PC-9 (cell line): ENCODE results near the gene CCDC91. TPM values are rescaled to one million over a fixed set of nuclear protein-coding genes. Genes with fewer than 3 reads are reported as not detected.

Experiments used
- BruUV-seq: library from RNA; stranded (reverse); fragments of 400-500 nt; replicated peaks from 2 replicates; lab custom pipeline; 2021; lab: Mats Ljungman, UMichigan
- CTCF ChIA-PET: fragments of 300-600 bp; sonication (Branson Sonifier 250); formaldehyde crosslinking; loops from one replicate; lab custom pipeline; 2022; ENCODE audit warnings: antibody characterized with exemption; lab: Charles Lee
- POLR2A ChIA-PET: fragments of 300-600 bp; sonication (Branson Sonifier 250); formaldehyde crosslinking; loops from one replicate; lab custom pipeline; 2022; ENCODE audit warnings: antibody characterized with exemption; ENCODE audit not compliant: unreplicated experiment; lab: Charles Lee
- DNase-seq, 2 experiments: peaks; one replicate each; pipeline versions ENCODE4 v3.0.0 to v3.0.0-alpha.2; 2015 to 2022; ENCODE audit warnings: mixed read lengths in 1 of 2
- H2AFZ ChIP-seq: fragments of 200-600 bp; sonication (generic); 2 replicates; pipeline ENCODE4 v1.8.1; 2017; ENCODE audit warnings: antibody characterized with exemption
- H3F3A ChIP-seq: fragments of 200-600 bp; sonication (generic); 2 replicates; pipeline ENCODE4 v1.8.1; 2017; ENCODE audit warnings: antibody characterized with exemption, mild to moderate bottlenecking, low read depth; ENCODE audit not compliant: insufficient read depth
- H3K27ac ChIP-seq: fragments of 200-600 bp; sonication (generic); 2 replicates; pipeline ENCODE4 v1.6.1; 2016; ENCODE audit warnings: mixed run types
- H3K27me3 ChIP-seq: fragments of 200-600 bp; sonication (generic); 2 replicates; pipeline ENCODE4 v1.6.1; 2016; ENCODE audit warnings: low read depth, mixed run types; ENCODE audit not compliant: insufficient read depth
- H3K36me3 ChIP-seq: fragments of 200-600 bp; sonication (generic); 2 replicates; pipeline ENCODE4 v1.6.1; 2016; ENCODE audit warnings: low read depth, mixed run types
- H3K4me1 ChIP-seq: fragments of 200-600 bp; sonication (generic); replicated peaks from 2 replicates; pipeline ENCODE4 v1.6.1; 2016; ENCODE audit warnings: mixed run types; ENCODE audit not compliant: insufficient read depth
- H3K4me2 ChIP-seq: fragments of 200-600 bp; sonication (generic); 2 replicates; pipeline ENCODE4 v1.6.1; 2017; ENCODE audit warnings: mixed run types
- H3K4me3 ChIP-seq: fragments of 200-600 bp; sonication (generic); 2 replicates; pipeline ENCODE4 v1.6.1; 2016; ENCODE audit warnings: mixed run types
- H3K79me2 ChIP-seq: fragments of 200-600 bp; sonication (generic); 2 replicates; pipeline ENCODE4 v1.6.1; 2017; ENCODE audit warnings: low read depth, mixed run types
- H3K9me2 ChIP-seq: fragments of 200-600 bp; sonication (generic); 2 replicates; pipeline ENCODE4 v1.8.1; 2017; ENCODE audit warnings: mild to moderate bottlenecking; ENCODE audit not compliant: insufficient read depth
- H3K9me3 ChIP-seq: fragments of 200-600 bp; sonication (generic); 2 replicates; pipeline ENCODE4 v1.8.1; 2016; ENCODE audit warnings: low read depth; ENCODE audit not compliant: insufficient read depth
- H4K20me1 ChIP-seq: fragments of 200-600 bp; sonication (generic); 2 replicates; pipeline ENCODE4 v1.8.1; 2017; ENCODE audit not compliant: insufficient read depth
- CTCF ChIP-seq: fragments of 200-600 bp; sonication (generic); conservative IDR thresholded peaks from 2 replicates; pipeline ENCODE4 v1.6.1; 2017; ENCODE audit warnings: mixed run types, antibody characterized with exemption, mild to moderate bottlenecking, moderate library complexity
- EZH2 ChIP-seq: fragments of 200-600 bp; sonication (generic); IDR thresholded peaks from 2 replicates; pipeline ENCODE4 v1.8.0; 2017; ENCODE audit warnings: antibody characterized with exemption, low read depth
- intact Hi-C: fragments of 100-400 bp; cut with micrococcal nuclease; formaldehyde crosslinking; loops from one replicate; pipeline ENCODE4 v1.10.0; 2022; ENCODE audit not compliant: unreplicated experiment
- total RNA-seq: library from RNA; stranded (reverse); gene quantifications from 2 replicates; pipeline ENCODE4 v1.2.3, GENCODE V29; 2021

The CCDC91 gene
- total RNA-seq, 1 experiment from 2014 or later: 38.9 TPM

GRCh38 chr12:28226705-28227104 is 36.4 kb downstream of the CCDC91 start:
- BruUV-seq: no TSS peak
- POLR2A ChIA-PET: no interaction called here
- peaks cover 16% of the 10 kb centered on the region; the same call in 1 of the 2 replicates for H3K79me2 ChIP-seq
- H3K36me3 ChIP-seq: no peaks in the 10 kb centered on the region
- no peak overlapping the region for H3K4me3 ChIP-seq
- no peak for TF ChIP-seq CTCF
- no peak for TF ChIP-seq EZH2
- H3K4me1 ChIP-seq: no peaks in the 10 kb centered on the region
- H3K9me2 ChIP-seq: no peaks in the 10 kb centered on the region; the same call in 1 of the 2 replicates
- CTCF ChIA-PET: interaction anchor here (0.5 kb wide), 1 partner anchor 290 kb away, joined by 9 read pairs; no protein-coding TSS in a partner anchor
- H3K4me2 ChIP-seq: no peak overlapping the region
- no peaks in the 10 kb centered on the region for H3K9me3 ChIP-seq
- H3K27me3 ChIP-seq: no peaks in the 10 kb centered on the region
- no peak for DNase-seq
- intact Hi-C loops: no loop called here
- H3F3A ChIP-seq: no peaks in the 10 kb centered on the region
- no peaks in the 10 kb centered on the region for H4K20me1 ChIP-seq
- H3K27ac ChIP-seq: no peak overlapping the region
- H2AFZ ChIP-seq: no peak overlapping the region

GRCh38 chr12:28227251-28227650 is 37.0 kb downstream of the CCDC91 start:
- Histone ChIP-seq H3K4me1 (no peaks in the 10 kb centered on the region), H3K27me3 (no peaks in the 10 kb centered on the region), H3K36me3 (no peaks in the 10 kb centered on the region), H3K79me2 (peaks cover 17% of the 10 kb centered on the region; the same call in 1 of the 2 replicates), H3K4me3 (no peak overlapping the region), H4K20me1 (no peaks in the 10 kb centered on the region), H3K4me2 (no peak overlapping the region), H3K27ac (no peak overlapping the region), H3K9me2 (no peaks in the 10 kb centered on the region; the same call in 1 of the 2 replicates), H2AFZ (no peak overlapping the region), H3K9me3 (no peaks in the 10 kb centered on the region), H3F3A (no peaks in the 10 kb centered on the region)
- DNase-seq: no peak
- no TSS peak for BruUV-seq
- TF ChIP-seq CTCF (no peak), EZH2 (no peak)
- POLR2A ChIA-PET: no interaction called here
- intact Hi-C loops: no loop called here
- CTCF ChIA-PET: no interaction called here

GRCh38 chr12:28231248-28231647 is 41.0 kb downstream of the CCDC91 start:
- no peaks in the 10 kb centered on the region for H4K20me1 ChIP-seq
- CTCF ChIA-PET: no interaction called here
- no peak overlapping the region for H3K4me3 ChIP-seq
- H3K4me1 ChIP-seq: no peaks in the 10 kb centered on the region
- peaks cover 8% of the 10 kb centered on the region; the same call in 1 of the 2 replicates for H3K79me2 ChIP-seq
- POLR2A ChIA-PET: interaction anchor here (0.6 kb wide), 1 partner anchor 71 kb away, joined by 4 read pairs; no protein-coding TSS in a partner anchor
- no peaks in the 10 kb centered on the region for H3K27me3 ChIP-seq
- no peak overlapping the region for H2AFZ ChIP-seq
- H3K36me3 ChIP-seq: no peaks in the 10 kb centered on the region
- BruUV-seq: no TSS peak
- no peak for DNase-seq
- no peaks in the 10 kb centered on the region for H3F3A ChIP-seq
- H3K9me2 ChIP-seq: no peaks in the 10 kb centered on the region; the same call in 1 of the 2 replicates
- no peak for TF ChIP-seq EZH2
- TF ChIP-seq CTCF: no peak
- no peaks in the 10 kb centered on the region for H3K9me3 ChIP-seq
- no peak overlapping the region for H3K27ac ChIP-seq
- intact Hi-C loops: no loop called here
- no peak overlapping the region for H3K4me2 ChIP-seq
